Forelimb muscle (tissue), 1 donor: Measurements from ENCODE around the gene SPINK9. TPM values are rescaled to one million over a fixed set of nuclear protein-coding genes. Genes with fewer than 3 reads are reported as not detected.

Experiments used
- DNase-seq: peaks from one replicate; pipeline ENCODE4 v3.0.0-alpha.2; 2013; ENCODE audit warnings: low read depth
- polyA plus RNA-seq: library from polyadenylated mRNA; unstranded; fragments of 120-200 nt; gene quantifications from one replicate; pipeline ENCODE4 v1.2.1, GENCODE V29; 2013; ENCODE audit not compliant: insufficient read length

The SPINK9 gene
- polyA plus RNA-seq, 1 donor = not detected

GRCh38 chr5:148368299-148368698 lies 32.9 kb downstream of the SPINK9 start:
- DNase-seq = no peak

DNA sequence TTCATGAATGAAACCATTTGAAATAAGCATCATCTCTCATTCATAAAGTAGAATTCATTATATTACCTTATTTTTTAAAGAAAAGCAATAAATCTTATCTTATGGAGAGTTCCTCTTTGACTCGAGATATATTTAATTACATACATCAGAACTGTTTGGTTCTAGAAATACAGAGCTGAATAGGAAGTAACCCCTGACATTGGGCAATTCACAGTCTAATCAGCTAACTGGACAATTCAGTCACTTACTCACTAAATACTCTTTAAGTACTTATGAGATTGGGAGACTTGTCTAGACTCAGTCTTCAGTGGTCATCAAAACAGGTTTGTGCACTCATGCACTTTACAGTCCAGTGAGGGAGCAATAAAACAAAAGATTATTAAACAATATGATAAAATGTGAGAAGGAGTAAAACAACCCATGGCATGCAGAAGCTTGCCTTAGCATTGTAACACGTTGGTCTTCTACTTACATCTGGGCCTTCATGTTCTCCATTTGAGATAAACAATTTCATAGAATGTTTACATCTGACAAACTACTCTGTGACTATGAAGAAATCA lies 36.9 kb downstream of the SPINK9 start:
- DNase-seq = no peak

GRCh38 chr5:148372893-148373292 lies 37.5 kb downstream of the SPINK9 start:
- DNase-seq = no peak

- no peak for DNase-seq
Observed at GRCh38 chr5:148374690-148375360, 39.5 kb downstream of the SPINK9 start.

GRCh38 chr5:148376198-148376597 lies 40.8 kb downstream of the SPINK9 start:
- no peak for DNase-seq

DNA sequence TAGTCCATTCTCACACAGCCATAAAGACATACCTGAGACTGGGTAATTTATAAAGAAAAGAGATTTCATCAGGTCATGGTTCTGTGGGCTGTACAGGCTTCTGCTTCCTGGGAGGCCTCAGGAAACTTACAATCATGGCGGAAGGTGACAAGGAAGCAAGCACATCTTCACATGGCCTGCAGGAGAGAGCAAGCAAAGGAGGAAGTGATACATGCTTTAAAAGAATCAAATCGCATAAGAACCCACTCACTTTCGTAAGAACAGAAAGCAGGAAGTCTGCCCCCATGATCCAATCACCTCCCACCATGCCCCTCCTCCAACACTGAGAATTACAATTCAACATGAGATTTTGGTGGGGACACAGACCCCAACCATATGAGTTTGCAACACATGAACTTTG lies 43.3 kb downstream of the SPINK9 start:
- no peak for DNase-seq

- no peak for DNase-seq
Observed at GRCh38 chr5:148379340-148379739, 44.0 kb downstream of the SPINK9 start.

DNA sequence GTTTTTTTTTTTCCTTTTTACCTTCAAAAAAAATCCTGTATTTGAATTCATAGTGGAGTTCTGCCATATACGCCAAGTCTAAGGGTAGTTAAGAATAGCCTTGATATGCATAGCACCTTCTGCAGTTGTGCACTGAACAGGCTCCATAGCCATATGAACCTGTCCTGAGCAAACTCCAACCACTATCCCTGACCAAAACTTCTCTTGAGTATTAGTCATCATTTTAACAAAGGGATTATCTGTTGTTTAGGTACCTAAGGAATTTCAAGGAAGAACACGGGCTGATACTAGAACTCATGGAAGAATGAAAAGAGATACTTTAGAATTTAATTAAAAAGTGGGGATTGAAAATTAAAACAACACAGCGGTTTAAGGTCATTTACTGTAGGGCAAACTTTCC lies 46.5 kb downstream of the SPINK9 start:
- DNase-seq = no peak

DNA sequence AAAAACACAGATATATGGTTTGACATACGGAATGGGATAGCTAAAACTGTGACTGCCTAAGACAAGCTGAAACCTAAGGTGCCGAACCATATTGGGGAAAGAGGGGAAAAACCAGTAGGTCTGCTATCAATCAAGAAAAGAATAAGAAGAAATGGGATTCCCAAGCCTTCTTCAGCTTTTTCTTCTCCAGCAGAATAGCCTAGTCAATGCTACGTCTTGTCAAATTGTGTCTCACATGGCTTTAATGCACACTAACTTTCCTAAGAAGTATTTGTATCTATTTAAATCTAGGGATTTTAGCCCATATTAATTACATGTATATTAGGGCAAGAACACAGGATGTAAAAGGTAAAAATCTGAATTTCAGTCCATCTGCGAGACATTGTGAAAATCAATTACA lies 47.6 kb downstream of the SPINK9 start:
- DNase-seq = no peak

GRCh38 chr5:148383564-148384379 lies 48.4 kb downstream of the SPINK9 start, which contains the start of gene FBXO38:
TSS of gene FBXO38 (plus strand) at chr5:148383958. CDS start at chr5:148394777, 10,819 bp downstream.
- DNase-seq = peak; percentile 95

DNA sequence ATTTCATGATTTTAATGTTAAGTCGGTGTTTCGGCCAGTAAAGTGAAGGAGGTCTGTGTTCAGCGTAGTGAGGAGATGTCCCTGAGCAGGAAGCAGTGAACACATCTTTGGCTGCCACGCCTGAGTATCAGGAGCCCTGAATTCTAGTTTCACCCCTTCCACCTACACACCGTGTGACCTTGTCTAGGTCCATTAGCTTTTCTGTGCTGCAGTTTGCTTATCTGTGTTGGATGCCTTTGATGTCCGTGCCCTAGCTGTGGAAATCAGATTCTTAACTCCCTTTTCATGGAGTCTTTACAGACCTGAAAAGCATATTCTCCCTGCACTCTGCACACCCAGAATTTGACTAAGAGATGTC lies 49.0 kb downstream of the SPINK9 start:
- DNase-seq = no peak

DNA sequence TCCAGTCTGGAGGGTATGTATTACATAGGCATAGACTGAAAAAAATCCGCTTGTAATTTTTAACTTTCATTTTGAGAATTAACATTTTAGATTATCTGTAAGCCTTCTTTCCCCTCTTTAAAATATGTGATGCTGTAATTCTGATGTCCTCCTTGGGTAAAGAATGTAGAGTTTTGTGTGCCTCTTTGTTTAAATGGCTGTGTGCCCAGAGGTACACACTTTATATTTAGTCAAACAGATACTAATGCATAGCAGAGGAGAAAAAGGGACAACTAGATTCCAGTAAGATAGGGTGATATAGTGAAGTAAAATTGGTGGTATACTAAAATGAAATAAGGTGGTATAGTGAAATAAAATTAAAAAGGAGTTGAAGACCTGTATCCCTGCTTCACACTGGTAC lies 49.7 kb downstream of the SPINK9 start:
- DNase-seq = no peak

DNA sequence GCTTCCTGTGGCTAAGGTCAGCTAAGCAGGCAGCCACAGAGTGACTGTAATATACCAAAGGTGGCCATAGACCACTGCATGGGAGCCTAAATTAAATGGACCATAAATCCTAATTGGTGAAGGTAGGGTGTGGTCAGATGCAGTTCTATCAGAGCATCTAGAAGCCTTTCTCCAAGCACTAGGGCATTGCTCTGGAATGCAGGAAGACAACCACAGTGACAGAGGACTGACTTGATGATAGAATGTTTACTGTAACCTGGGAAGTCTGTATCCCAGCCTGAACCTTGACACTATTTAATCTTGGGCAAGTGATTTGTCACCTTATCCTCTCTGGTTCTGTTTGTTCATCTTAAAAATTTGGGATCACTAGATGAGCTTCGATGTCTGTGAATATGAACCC lies 50.7 kb downstream of the SPINK9 start:
- no peak for DNase-seq

DNA sequence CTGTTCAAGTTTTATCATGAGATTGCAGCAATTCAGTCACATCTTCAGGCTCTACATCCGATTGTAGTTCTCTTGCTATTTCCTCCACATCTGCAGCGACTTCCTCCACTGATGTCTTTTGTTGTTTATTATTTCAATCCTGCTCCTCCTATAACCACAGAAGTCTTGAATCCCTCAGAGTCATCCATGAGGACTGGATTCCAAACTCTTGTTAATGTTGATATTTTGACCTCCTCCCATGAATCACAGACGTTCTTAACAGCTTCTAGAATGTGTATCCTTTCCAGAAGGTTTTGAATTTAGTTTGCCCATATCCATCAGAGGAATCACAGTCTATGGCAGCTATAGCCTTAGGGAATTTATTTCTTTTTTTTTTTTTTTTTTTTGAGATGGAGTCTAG lies 52.0 kb downstream of the SPINK9 start:
- no peak for DNase-seq

GRCh38 chr5:148388696-148389095 lies 53.3 kb downstream of the SPINK9 start:
- DNase-seq = no peak

Other genes with a start within 250 kb of the SPINK9 start
- not detected for gene SPINK14, start 167.0 kb upstream of the SPINK9 start, polyA plus RNA-seq
- not detected for gene SPINK6, start 132.5 kb upstream of the SPINK9 start, polyA plus RNA-seq
- gene MARCOL, start 97.0 kb upstream of the SPINK9 start, polyA plus RNA-seq = not detected
- 0.33 TPM for gene SPINK13, start 66.8 kb upstream of the SPINK9 start, polyA plus RNA-seq
- gene SPINK7, start 23.1 kb upstream of the SPINK9 start, polyA plus RNA-seq = 0.23 TPM
- 26.4 TPM for gene FBXO38, start 48.4 kb downstream of the SPINK9 start, polyA plus RNA-seq